HAP-1 (cell line): ENCODE data around the gene COQ10B.
"Not testable (repeated sequence)": the region's sequence is repeated elsewhere in the genome, so short reads cannot be mapped to it uniquely, and the experiment has no call there.

Experiments used
- DNase-seq, 2 experiments: peaks; one replicate each; pipeline ENCODE4 v3.0.0-alpha.2; 2016 to 2020; ENCODE audit warnings: low spot score in 2 of 2
- H3K27me3 ChIP-seq: fragments of 250-450 bp; sonication (Bioruptor Pico); 2 replicates; pipeline ENCODE4 v1.5.1; 2020; ENCODE audit warnings: low read depth, mild to moderate bottlenecking, moderate library complexity
- H3K36me3 ChIP-seq: fragments of 250-450 bp; sonication (Bioruptor Pico); replicated peaks from 2 replicates; pipeline ENCODE4 v1.5.1; 2020; ENCODE audit warnings: mild to moderate bottlenecking
- H3K4me1 ChIP-seq: fragments of 250-450 bp; sonication (Bioruptor Pico); 2 replicates; pipeline ENCODE4 v1.5.1; 2020; ENCODE audit warnings: mild to moderate bottlenecking
- H3K4me3 ChIP-seq: fragments of 250-450 bp; sonication (Bioruptor Pico); 2 replicates; pipeline ENCODE4 v1.5.1; 2020; ENCODE audit warnings: mild to moderate bottlenecking, moderate library complexity
- H3K9me3 ChIP-seq: fragments of 250-450 bp; sonication (Bioruptor Pico); 2 replicates; pipeline ENCODE4 v1.5.1; 2020; ENCODE audit warnings: mild to moderate bottlenecking, moderate library complexity
- in situ Hi-C: fragments of 300-500 bp; cut with MboI; formaldehyde crosslinking; loops from 3 replicates; pipeline ENCODE4 v1.14.3; 2020; ENCODE audit warnings: low sequenced_read_pairs, inconsistent platforms, mixed read lengths

COQ10B gene

DNA sequence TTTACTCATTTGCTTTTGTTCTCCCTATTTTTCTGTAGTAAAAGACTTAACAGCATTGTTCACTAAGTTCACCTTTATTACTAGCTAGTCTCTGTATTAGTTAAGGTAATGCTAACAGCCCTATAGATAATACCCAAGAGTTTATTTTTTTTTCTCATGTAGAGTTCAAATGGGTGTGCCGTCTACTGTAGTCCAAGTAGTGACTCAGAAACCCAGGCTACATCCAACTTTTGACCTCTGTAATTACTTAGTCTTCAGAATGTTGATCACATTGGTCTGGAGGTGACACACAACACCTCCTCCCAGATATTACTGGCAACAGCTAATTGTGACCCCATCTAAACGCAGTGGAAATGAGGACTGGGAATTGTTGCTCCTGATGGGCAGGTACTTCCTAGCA lies 7.7 kb downstream of the COQ10B start:
- no peaks in the 10 kb centered on the region for H3K4me1 ChIP-seq
- H3K9me3 ChIP-seq, result no peaks in the 10 kb centered on the region
- no peaks in the 10 kb centered on the region for H3K27me3 ChIP-seq
- no peak overlapping the region for H3K4me3 ChIP-seq
- no peak for DNase-seq
- peaks cover 25% of the 10 kb centered on the region for H3K36me3 ChIP-seq
- in situ Hi-C loops, result no loop called here

DNA sequence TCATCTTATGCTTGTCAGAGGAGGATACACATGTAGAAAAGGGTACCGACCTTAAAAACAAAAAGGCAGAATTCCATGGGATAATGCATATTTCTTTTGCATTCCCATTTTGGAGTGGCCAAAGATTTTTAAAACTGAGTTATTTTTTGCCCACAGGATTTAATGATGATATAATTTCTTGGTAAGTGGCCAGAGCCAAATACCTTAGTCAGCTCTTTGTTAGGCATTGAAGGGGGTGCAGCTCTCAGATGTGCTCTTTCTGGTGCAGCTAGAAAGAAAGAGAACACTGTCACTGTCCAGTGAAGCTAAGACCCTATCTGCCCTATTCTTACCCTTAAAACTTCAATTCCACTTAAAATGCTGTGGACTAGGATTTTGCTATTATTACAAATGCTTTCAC lies 10.8 kb downstream of the COQ10B start:
- in situ Hi-C loops, result no loop called here
- H3K36me3 ChIP-seq, result peaks cover 34% of the 10 kb centered on the region
- no peaks in the 10 kb centered on the region for H3K9me3 ChIP-seq
- no peak for DNase-seq
- H3K27me3 ChIP-seq, result no peaks in the 10 kb centered on the region
- no peaks in the 10 kb centered on the region for H3K4me1 ChIP-seq
- H3K4me3 ChIP-seq, result no peak overlapping the region

DNA sequence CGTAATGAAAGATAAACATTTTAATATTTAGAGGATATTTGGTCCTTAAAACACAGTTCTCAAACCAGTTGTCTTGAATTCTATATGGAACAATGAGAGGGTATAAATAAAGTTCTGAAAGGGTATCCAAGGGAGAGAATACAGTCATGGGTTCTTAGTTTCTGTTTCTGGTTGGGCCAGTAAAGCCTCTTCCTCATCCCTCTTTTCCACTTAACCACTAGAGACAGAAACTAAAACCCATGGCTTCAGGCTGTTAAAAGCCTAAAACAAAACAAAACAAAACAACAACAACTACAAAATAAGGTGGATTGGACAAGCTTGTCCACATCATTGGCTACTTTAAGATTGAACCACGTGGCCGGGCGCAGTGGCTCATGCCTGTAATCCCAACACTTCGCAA lies 18.8 kb downstream of the COQ10B start:
- no peak for DNase-seq
- in situ Hi-C loops, result no loop called here
- Histone ChIP-seq H3K36me3 (peaks cover 43% of the 10 kb centered on the region), H3K4me3 (no peak overlapping the region), H3K27me3 (no peaks in the 10 kb centered on the region), H3K9me3 (no peaks in the 10 kb centered on the region), H3K4me1 (no peaks in the 10 kb centered on the region)

DNA sequence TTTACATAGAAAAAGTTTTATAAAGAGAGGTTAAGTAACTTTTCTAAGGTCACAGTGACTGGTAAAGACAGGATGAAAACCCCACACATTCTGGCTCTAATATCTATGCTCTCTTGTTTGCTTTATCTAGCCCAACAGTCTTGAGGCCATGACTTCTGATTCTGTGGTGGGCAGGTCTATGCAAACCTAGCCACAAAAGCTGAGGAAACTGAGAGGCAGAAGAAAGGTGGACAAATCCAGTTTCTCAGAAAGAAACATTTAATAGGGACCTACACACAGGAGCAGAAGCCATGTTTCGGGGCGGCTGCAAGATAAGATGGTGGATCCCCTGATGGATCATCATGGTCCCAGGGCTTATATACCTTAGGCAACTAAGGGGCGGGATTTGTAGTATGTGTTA lies 24.4 kb downstream of the COQ10B start:
- H3K27me3 ChIP-seq, result no peaks in the 10 kb centered on the region
- H3K4me3 ChIP-seq, result no peak overlapping the region
- in situ Hi-C loops, result loop anchor here (5.0 kb wide), 1 partner anchor 65 kb away; no protein-coding TSS in a partner anchor
- no peak for DNase-seq
- H3K4me1 ChIP-seq, result no peaks in the 10 kb centered on the region
- H3K9me3 ChIP-seq, result no peaks in the 10 kb centered on the region
- H3K36me3 ChIP-seq, result peaks cover 31% of the 10 kb centered on the region

DNA sequence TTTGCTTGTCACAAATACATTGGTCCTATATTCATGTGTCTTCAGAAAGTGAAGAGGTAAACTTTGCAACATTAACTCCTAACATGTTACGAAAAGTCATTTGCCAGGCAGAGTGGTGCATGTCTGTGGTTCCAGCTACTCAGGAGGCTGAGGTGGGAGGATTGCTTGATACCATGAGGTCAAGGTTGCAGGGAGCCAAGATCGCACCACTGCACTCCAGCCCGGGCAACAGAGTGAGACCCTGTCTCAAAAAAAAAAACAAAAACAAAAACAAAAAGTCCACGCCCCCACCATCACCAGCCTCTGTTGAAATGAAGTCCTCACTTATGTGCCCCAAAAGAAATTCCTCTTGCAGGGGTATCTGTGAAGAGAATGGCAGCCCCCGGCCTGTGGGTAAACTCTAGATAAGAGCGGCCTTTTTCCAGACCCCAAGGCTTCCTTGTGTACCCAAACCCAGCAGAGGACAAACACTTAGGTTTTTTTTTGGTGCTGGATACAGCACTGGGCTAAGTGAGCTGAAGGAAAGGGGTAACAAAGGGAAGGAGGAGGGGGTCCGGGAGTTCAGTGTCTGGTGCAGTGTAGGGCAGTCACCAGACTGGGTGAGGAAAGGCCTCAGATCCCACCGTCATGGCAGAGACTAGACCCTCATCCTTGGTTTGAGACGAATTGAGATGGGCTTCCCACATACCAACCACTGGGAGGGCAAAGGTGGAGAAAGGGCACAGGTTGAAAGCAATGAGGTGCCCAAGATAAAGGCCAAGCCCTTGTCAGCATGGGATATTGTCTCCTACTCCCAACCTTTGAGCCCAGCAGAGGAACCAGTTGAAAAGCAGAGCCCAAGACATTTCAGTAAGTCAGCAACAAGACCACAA lies 27.0 kb downstream of the COQ10B start:
- Histone ChIP-seq H3K27me3 (no peaks in the 10 kb centered on the region), H3K4me3 (no peak overlapping the region), H3K9me3 (peaks cover 12% of the 10 kb centered on the region), H3K36me3 (peaks cover 21% of the 10 kb centered on the region), H3K4me1 (no peaks in the 10 kb centered on the region)
- DNase-seq, result no peak
- in situ Hi-C loops, result no loop called here

DNA sequence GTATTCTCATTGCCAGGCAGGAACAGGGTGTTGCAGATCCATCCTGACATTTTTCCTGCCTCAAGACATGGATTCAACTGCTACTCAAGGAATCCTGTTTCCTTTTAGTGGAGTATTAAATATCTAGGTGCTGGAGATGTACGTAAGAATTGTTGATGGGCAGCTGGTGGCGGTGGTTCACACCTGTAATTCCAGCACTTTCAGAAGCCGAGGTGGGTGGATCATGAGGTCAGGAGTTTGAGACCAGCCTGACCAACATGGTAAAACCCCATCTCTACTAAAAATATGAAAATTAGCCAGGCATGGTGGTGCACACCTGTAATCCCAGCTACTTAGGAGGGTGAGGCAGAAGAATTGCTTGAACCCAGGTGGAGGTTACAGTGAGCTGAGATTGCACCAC lies 30.9 kb downstream of the COQ10B start:
- H3K4me3 ChIP-seq, in situ Hi-C loops, H3K27me3 ChIP-seq, H3K4me1 ChIP-seq, DNase-seq: not testable (repeated sequence)
- Histone ChIP-seq H3K36me3 (peaks cover 43% of the 10 kb centered on the region), H3K9me3 (peaks cover 12% of the 10 kb centered on the region)

DNA sequence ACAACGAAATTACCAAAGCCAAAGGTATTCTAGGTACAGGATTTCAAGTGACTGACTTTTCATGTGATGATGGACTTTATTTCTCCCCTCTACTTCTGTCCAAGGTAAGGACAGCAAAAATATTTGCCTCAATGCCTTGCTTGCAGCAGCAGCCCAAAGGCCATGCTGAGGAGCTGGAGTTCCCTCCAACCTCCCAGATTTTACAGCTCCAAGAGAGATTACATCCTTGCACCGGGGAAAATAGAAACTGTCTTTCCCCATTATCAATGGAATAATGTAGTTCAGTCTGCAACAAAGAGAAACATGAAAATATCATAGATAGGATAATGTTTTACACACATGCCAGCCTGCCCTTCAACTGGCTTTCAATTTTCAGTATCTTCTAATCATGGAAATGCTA lies 32.8 kb downstream of the COQ10B start:
- DNase-seq, result no peak
- H3K36me3 ChIP-seq, result peaks cover 62% of the 10 kb centered on the region
- H3K27me3 ChIP-seq, result no peaks in the 10 kb centered on the region
- no peak overlapping the region for H3K4me3 ChIP-seq
- no peaks in the 10 kb centered on the region; the same call in 1 of the 2 replicates for H3K4me1 ChIP-seq
- peaks cover 12% of the 10 kb centered on the region for H3K9me3 ChIP-seq
- in situ Hi-C loops, result no loop called here

DNA sequence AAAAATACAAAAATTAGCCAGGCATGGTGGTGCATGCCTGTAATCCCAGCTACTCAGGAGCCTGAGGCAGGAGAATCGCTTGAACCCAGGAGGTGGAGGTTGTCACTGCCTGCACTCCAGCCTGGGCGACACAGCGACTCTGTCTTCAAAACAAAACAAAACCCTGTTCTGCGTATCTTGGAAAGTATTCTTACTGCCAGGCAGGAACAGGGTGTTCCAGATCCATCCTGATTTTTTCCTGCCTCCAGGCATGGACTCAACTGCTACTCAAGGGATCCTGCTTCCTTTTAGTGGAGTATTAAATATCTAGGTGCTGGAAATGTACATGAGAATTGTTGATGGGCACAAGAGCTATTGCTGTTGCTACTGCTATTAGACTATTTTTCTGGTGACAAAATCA lies 34.0 kb downstream of the COQ10B start:
- Histone ChIP-seq H3K4me3 (no peak overlapping the region), H3K27me3 (no peaks in the 10 kb centered on the region), H3K4me1 (no peaks in the 10 kb centered on the region; the same call in 1 of the 2 replicates), H3K36me3 (peaks cover 74% of the 10 kb centered on the region), H3K9me3 (peaks cover 12% of the 10 kb centered on the region)
- in situ Hi-C loops, result no loop called here
- no peak for DNase-seq

DNA sequence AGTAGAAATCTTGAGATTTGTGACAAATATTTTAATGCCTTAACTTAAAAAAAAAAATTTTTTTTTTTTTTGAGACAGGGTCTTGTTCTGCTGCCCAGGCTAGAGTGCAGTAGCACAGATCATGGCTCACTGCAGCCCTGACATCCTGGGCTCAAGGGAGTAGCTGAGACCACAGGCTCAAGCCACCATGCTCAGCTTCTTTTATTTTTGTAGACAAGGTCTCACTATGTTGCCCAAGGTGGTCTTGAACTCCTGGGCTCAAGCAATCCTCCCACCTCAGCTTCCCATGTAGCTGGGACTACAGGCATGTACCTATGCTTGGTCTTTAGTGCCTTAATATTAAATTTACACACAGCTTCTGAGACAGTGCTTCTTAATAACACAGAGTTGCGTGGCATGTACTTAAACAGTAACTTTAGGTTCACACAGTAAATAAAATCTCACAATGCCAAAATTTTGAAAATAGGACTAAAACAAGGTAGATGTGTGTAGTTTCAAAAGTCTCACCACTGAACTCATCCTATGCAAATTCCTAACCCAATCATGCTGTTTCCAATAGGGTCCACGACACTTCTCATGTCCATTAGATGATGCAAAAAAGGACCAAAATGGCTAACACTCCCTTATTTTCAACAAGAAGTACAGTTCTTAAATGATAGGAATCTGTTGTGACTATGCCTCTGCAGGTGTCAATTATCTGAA lies 42.2 kb downstream of the COQ10B start:
- DNase-seq, result no peak
- Histone ChIP-seq H3K36me3 (peaks cover 90% of the 10 kb centered on the region), H3K4me3 (peak overlapping the region; percentile 85; the same call in 1 of the 2 replicates), H3K4me1 (peaks cover 24% of the 10 kb centered on the region), H3K27me3 (no peaks in the 10 kb centered on the region), H3K9me3 (no peaks in the 10 kb centered on the region)
- in situ Hi-C loops, result no loop called here

DNA sequence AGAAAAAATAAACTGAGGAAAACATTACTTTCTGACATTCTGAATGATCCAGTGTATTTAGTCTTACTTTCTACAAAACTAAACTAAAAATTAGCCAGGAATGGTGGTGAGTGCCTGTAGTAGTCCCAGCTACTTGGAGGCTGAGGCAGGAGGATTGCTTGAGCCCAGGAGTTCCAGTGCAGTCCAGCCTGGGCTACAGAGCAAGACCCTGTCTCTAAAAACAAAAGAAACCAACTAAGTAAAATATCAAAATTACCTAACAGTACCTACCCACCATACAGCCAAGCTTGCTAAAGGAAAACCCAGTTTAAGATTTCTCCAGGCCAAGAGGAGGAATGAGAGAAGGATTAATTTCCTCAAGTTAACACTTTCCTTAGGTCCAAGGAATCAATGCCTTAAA lies 43.3 kb downstream of the COQ10B start:
- H3K27me3 ChIP-seq, result no peaks in the 10 kb centered on the region
- H3K36me3 ChIP-seq, result peaks cover 88% of the 10 kb centered on the region
- peak overlapping the region; percentile 85 for H3K4me3 ChIP-seq
- in situ Hi-C loops, result no loop called here
- no peak for DNase-seq
- H3K4me1 ChIP-seq, result peaks cover 24% of the 10 kb centered on the region
- H3K9me3 ChIP-seq, result no peaks in the 10 kb centered on the region

DNA sequence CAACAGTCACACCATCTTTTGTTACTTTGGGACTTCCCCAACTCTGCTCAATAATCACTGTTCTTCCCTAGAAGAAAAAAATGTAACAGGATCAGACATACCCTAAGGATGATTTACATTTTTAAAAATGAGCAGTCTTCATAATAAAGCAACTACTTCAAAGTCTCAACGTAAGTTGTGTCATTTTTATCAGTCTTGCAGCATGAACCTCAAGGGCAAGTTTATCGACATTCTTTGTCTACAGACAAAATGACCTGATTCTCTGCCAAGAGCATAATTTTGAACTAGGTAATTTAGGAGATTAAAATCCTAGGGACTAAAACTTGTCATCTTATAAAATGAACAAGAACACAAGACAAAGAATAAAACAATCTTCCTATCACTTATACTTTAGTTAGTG lies 44.0 kb downstream of the COQ10B start:
- in situ Hi-C loops, result no loop called here
- Histone ChIP-seq H3K36me3 (peaks cover 88% of the 10 kb centered on the region), H3K9me3 (no peaks in the 10 kb centered on the region), H3K4me1 (peaks cover 29% of the 10 kb centered on the region), H3K4me3 (peak overlapping the region; percentile 85), H3K27me3 (no peaks in the 10 kb centered on the region)
- no peak for DNase-seq

DNA sequence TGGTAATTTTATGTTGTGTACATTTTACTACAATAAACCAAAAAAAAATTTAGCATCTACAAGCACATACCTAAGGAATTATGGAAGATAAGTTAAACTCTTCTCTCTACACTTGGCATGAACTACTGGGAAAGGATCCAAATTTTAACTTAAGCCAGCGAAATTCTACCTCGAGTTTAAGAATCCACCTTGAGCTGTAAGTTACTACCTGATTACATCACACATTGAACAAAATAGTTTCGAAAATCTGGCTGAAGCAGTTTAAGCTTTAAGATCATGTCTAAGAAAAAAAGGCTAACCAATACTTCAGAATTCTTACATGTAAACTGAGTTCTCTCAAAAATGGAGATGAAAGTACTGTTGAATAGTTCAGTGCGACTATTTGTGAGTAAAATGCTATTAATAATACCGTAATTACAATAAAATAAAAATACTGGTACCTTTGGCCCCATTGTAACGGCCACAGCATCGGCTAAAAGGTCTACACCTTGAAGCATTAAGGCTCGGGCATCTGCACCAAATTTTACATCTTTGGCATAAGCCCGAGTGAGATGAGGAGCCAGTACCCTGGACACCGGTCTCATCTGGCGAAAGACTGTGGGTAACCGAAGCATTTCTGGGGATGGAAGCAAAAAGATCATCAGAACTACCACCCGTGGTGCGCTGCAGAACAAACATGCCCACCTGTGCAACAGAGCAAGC lies 45.0 kb downstream of the COQ10B start:
- no peak for DNase-seq
- in situ Hi-C loops, result no loop called here
- peaks cover 27% of the 10 kb centered on the region for H3K4me1 ChIP-seq

DNA sequence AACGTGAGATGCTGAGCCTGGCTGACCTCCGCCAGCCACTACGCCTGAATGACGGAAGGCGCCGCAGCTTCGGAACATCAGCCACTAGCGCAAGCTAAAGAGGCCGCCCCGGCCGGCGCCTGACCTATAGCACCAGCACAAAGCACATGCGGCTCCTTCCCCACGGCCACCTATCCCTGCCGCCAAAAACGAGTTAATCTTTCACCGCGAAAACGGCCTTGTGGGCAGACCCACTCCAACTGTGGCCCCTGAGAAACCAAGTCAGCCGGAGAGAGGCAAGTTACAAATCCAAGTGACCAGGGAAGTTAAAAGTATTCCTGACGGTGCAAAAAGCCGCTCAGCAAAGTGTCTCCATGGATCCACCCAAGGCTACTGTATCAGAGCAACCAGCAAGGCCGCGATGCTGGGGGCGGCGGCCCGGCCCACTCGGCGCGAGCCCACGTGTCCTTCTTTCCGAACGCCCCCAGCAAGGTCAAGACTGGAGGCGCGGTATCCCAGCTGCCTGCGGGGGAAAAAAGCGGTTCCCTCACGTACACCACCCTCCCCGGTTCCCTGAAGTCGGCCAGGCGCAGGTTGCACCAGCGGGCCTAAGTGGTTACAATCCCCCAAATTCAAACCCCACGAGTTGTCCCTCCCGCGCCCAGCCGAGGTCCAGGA lies 45.7 kb downstream of the COQ10B start:
- Histone ChIP-seq H3K9me3 (no peaks in the 10 kb centered on the region), H3K27me3 (no peaks in the 10 kb centered on the region), H3K36me3 (peaks cover 88% of the 10 kb centered on the region), H3K4me3 (peak overlapping the region; percentile 85), H3K4me1 (peaks cover 26% of the 10 kb centered on the region)
- DNase-seq, result peak in 1 of 2 experiments; percentile 61
- in situ Hi-C loops, result no loop called here

More for the DNA sequence above, 45.0 kb downstream of the COQ10B start:
- H3K27me3 ChIP-seq, result no peaks in the 10 kb centered on the region
- no peaks in the 10 kb centered on the region for H3K9me3 ChIP-seq
- H3K4me3 ChIP-seq, result peak overlapping the region; percentile 85
- H3K36me3 ChIP-seq, result peaks cover 88% of the 10 kb centered on the region
